GM19455 (cell line): ENCODE measurements around the gene KRTAP10-4.
"Not testable (repeated sequence)": the region's sequence is repeated elsewhere in the genome, so short reads cannot be mapped to it uniquely, and the experiment has no call there.

ENCODE experiments used
- ATAC-seq: cut with Tn5 transposase; IDR thresholded peaks from one replicate; pipeline ENCODE4 v1.9.1; 2021; ENCODE audit not compliant: unreplicated experiment

The KRTAP10-4 gene

GRCh38 chr21:44596068-44596725, 22.7 kb downstream of the KRTAP10-4 start:
- no peak for ATAC-seq

GRCh38 chr21:44598061-44598460, 24.5 kb downstream of the KRTAP10-4 start:
- no peak for ATAC-seq

- ATAC-seq, result no peak
Observed at GRCh38 chr21:44599264-44600029, 25.9 kb downstream of the KRTAP10-4 start.

- not testable (repeated sequence) for ATAC-seq
Observed at GRCh38 chr21:44600118-44600978, 26.8 kb downstream of the KRTAP10-4 start, which contains the start of gene KRTAP10-7. Gene KRTAP10-7 (plus strand): TSS chr21:44600597. CDS start chr21:44600622, 25 bp downstream.

- ATAC-seq, result not testable (repeated sequence)
Observed at GRCh38 chr21:44601091-44601490, 27.6 kb downstream of the KRTAP10-4 start.

GRCh38 chr21:44601596-44602462, 28.3 kb downstream of the KRTAP10-4 start:
- ATAC-seq, result no peak

GRCh38 chr21:44602463-44602850, 28.9 kb downstream of the KRTAP10-4 start:
- ATAC-seq, result no peak

GRCh38 chr21:44603109-44603875, 29.8 kb downstream of the KRTAP10-4 start:
- ATAC-seq, result no peak

GRCh38 chr21:44603911-44604310, 30.4 kb downstream of the KRTAP10-4 start:
- no peak for ATAC-seq

GRCh38 chr21:44606495-44606894, 33.0 kb downstream of the KRTAP10-4 start:
- ATAC-seq, result no peak

GRCh38 chr21:44609193-44609592, 35.7 kb downstream of the KRTAP10-4 start:
- no peak for ATAC-seq

GRCh38 chr21:44610157-44610843, 36.8 kb downstream of the KRTAP10-4 start:
- ATAC-seq, result not testable (repeated sequence)

- no peak for ATAC-seq
Observed at GRCh38 chr21:44611551-44611950, 38.0 kb downstream of the KRTAP10-4 start.

- no peak for ATAC-seq
Observed at GRCh38 chr21:44612029-44612486, 38.5 kb downstream of the KRTAP10-4 start, which contains the start of gene KRTAP10-8. Gene KRTAP10-8 (plus strand): TSS chr21:44612079. CDS start chr21:44612101, 22 bp downstream.

GRCh38 chr21:44612669-44613229, 39.2 kb downstream of the KRTAP10-4 start:
- no peak for ATAC-seq

- no peak for ATAC-seq
Observed at GRCh38 chr21:44613386-44614155, 40.0 kb downstream of the KRTAP10-4 start.

GRCh38 chr21:44614161-44614631, 40.7 kb downstream of the KRTAP10-4 start:
- no peak for ATAC-seq

GRCh38 chr21:44614961-44615391, 41.4 kb downstream of the KRTAP10-4 start:
- ATAC-seq, result no peak
